OCI-LY3 (cell line): ENCODE results near the gene CCDC102A.

Source experiments
- CTCF ChIP-seq: fragments of 200-600, 300-600 bp; sonication (generic); IDR thresholded peaks from 2 replicates; pipeline ENCODE4 v1.5.1; 2014; ENCODE audit warnings: antibody characterized with exemption, low read length, low read depth
- EZH2phosphoT487 ChIP-seq: fragments of 200-600 bp; shearing (Covaris generic); IDR thresholded peaks from 2 replicates; pipeline ENCODE4 v1.6.1; 2018; ENCODE audit warnings: antibody characterized with exemption, mixed run types, low read depth

DNA sequence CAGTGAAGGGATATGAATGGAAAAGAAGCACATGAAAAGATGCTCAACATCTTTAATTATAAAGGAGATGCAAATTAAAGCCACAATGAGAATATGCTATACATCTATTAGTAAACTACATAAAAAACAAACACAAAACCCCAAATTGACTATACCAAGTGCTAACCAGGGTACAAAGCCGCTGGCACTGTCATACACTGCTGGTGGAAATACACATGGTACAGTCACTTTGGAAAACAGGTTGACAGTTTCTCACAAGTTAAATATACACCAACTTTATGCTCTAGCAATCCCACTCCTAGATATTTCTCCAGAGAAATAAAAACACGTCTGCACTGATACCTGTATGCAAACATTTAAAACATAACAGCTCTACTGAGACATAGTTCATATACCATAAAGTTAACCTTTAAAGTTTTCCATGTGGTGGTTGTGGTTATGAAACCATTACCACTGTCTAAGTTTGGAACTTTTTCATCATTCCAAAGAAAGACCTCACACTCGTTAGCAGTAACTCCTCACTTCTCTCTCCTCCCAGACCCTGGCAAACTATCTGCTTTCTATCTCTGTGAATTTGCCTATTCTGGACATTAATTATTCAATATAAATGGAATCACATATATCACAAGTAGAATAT is 48.8 kb upstream of the CCDC102A start:
- TF ChIP-seq CTCF (no peak), EZH2phosphoT487 (no peak)
